Measurements from ENCODE around the gene SLC39A11. TPM values are rescaled to one million over a fixed set of nuclear protein-coding genes. Genes with fewer than 3 reads are reported as not detected.
"Not testable (repeated sequence)": the region's sequence is repeated elsewhere in the genome, so short reads cannot be mapped to it uniquely, and the experiment has no call there.

Gene SLC39A11
- total RNA-seq, 1 donor from 2014 or later = 13.0 TPM

GRCh38 chr17:73000832-73001231 is 91.7 kb downstream of the SLC39A11 start:
- Histone ChIP-seq H3K9me3 (ENCODE audit: control insufficient read depth in 3 of 3, low read length in 3 of 3) (no peaks in the 10 kb centered on the region), H3K27me3 (ENCODE audit: control insufficient read depth in 3 of 3, insufficient read depth in 3 of 3, low read length in 3 of 3) (no peaks in the 10 kb centered on the region), H3K27ac (ENCODE audit: low read depth, low read length) (no peak overlapping the region), H3K4me1 (ENCODE audit: control insufficient read depth in 3 of 3, insufficient read depth in 3 of 3, low read length in 3 of 3) (peaks cover 0 to 5% (median 0%) of the 10 kb centered on the region in 3 donors), H3K9ac (ENCODE audit: low read depth in 1 of 3, low read length in 3 of 3) (no peak overlapping the region), H3K4me3 (ENCODE audit: low read length in 3 of 3) (no peak overlapping the region), H3K36me3 (ENCODE audit: control insufficient read depth in 3 of 3, insufficient read depth in 3 of 3, low read length in 3 of 3) (no peaks in the 10 kb centered on the region)

DNA sequence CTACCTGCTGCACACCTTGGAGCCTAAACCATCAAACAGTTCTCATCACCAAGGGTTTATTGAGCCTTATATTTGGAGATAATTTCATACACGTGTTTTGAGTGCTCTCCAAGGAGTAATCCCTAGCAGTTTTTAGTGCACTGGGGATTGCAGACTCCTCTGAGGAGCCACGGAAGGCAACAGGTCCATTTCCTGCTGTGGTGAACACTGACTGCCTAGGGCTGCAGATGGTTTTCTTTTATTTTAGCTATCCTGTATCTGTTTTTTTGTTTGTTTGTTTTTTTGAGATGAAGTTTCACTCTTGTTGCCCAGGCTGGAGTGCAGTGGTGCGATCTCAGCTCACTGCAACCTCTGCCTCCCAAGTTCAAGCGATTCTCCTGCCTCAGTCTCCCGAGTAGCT is 93.0 kb downstream of the SLC39A11 start:
- not testable (repeated sequence) for H3K4me3 ChIP-seq (ENCODE audit: low read length in 3 of 3); H3K9ac ChIP-seq (ENCODE audit: low read depth in 1 of 3, low read length in 3 of 3); H3K27ac ChIP-seq (ENCODE audit: low read depth, low read length); H3K4me1 ChIP-seq (ENCODE audit: control insufficient read depth in 3 of 3, insufficient read depth in 3 of 3, low read length in 3 of 3); H3K36me3 ChIP-seq (ENCODE audit: control insufficient read depth in 3 of 3, insufficient read depth in 3 of 3, low read length in 3 of 3); H3K9me3 ChIP-seq (ENCODE audit: control insufficient read depth in 3 of 3, low read length in 3 of 3); H3K27me3 ChIP-seq (ENCODE audit: control insufficient read depth in 3 of 3, insufficient read depth in 3 of 3, low read length in 3 of 3)

DNA sequence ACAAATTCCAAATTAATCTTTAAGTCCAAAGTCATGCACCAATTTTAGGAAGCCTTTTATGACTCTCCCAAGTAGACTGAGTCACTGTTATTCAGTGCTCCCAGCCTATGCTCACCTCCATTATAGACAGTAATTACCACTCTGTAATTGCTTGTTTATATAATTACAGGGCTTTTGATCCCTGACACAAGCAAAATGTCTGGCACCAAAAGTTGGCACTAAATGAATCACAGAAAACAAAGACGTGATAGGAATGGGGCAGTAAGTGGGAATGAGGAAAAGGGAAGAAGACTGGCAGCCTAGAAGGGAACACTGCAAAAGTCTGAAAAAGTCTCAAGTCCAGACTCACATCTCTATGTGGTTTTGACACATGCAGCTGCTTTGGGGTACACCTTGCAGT is 94.1 kb downstream of the SLC39A11 start:
- no peak overlapping the region for H3K9ac ChIP-seq (ENCODE audit: low read depth in 1 of 3, low read length in 3 of 3)
- no peak overlapping the region for H3K27ac ChIP-seq (ENCODE audit: low read depth, low read length)

DNA sequence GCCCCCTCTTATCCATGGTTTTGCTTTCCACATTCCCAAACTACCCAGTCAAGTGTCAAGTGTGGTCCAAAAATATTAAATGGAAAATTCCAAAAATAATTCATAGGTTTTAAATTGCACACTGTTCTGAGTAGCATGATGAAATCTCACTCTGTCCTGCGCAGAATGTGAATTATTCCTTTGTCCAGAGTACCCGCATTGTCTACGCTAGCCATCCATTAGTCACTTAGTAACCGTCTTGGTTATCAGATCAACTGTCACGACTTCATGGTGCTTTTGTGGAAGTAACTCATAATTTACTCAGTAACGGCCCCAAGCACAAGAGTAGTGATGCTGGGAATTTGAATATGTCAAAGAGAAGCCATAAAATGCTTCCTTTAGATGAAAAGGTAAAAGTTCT is 94.9 kb downstream of the SLC39A11 start:
- no peaks in the 10 kb centered on the region for H3K9me3 ChIP-seq (ENCODE audit: control insufficient read depth in 3 of 3, low read length in 3 of 3)
- H3K27me3 ChIP-seq (ENCODE audit: control insufficient read depth in 3 of 3, insufficient read depth in 3 of 3, low read length in 3 of 3) = no peaks in the 10 kb centered on the region
- peaks cover 0 to 2% (median 0%) of the 10 kb centered on the region in 3 donors for H3K4me1 ChIP-seq (ENCODE audit: control insufficient read depth in 3 of 3, insufficient read depth in 3 of 3, low read length in 3 of 3)
- no peak overlapping the region for H3K4me3 ChIP-seq (ENCODE audit: low read length in 3 of 3)
- H3K36me3 ChIP-seq (ENCODE audit: control insufficient read depth in 3 of 3, insufficient read depth in 3 of 3, low read length in 3 of 3) = no peaks in the 10 kb centered on the region
- no peak overlapping the region for H3K9ac ChIP-seq (ENCODE audit: low read depth in 1 of 3, low read length in 3 of 3)
- no peak overlapping the region for H3K27ac ChIP-seq (ENCODE audit: low read depth, low read length)

More for the DNA sequence above, 94.1 kb downstream of the SLC39A11 start:
- peaks cover 0 to 5% (median 0%) of the 10 kb centered on the region in 3 donors for H3K4me1 ChIP-seq (ENCODE audit: control insufficient read depth in 3 of 3, insufficient read depth in 3 of 3, low read length in 3 of 3)
- H3K36me3 ChIP-seq (ENCODE audit: control insufficient read depth in 3 of 3, insufficient read depth in 3 of 3, low read length in 3 of 3) = no peaks in the 10 kb centered on the region
- H3K9me3 ChIP-seq (ENCODE audit: control insufficient read depth in 3 of 3, low read length in 3 of 3) = no peaks in the 10 kb centered on the region
- H3K4me3 ChIP-seq (ENCODE audit: low read length in 3 of 3) = no peak overlapping the region
- H3K27me3 ChIP-seq (ENCODE audit: control insufficient read depth in 3 of 3, insufficient read depth in 3 of 3, low read length in 3 of 3) = no peaks in the 10 kb centered on the region

- H3K4me1 ChIP-seq (ENCODE audit: control insufficient read depth in 3 of 3, insufficient read depth in 3 of 3, low read length in 3 of 3) = no peaks in the 10 kb centered on the region
- H3K27ac ChIP-seq (ENCODE audit: low read depth, low read length) = no peak overlapping the region
- no peaks in the 10 kb centered on the region for H3K9me3 ChIP-seq (ENCODE audit: control insufficient read depth in 3 of 3, low read length in 3 of 3)
- H3K9ac ChIP-seq (ENCODE audit: low read depth in 1 of 3, low read length in 3 of 3) = no peak overlapping the region
- no peak overlapping the region for H3K4me3 ChIP-seq (ENCODE audit: low read length in 3 of 3)
- H3K36me3 ChIP-seq (ENCODE audit: control insufficient read depth in 3 of 3, insufficient read depth in 3 of 3, low read length in 3 of 3) = no peaks in the 10 kb centered on the region
- no peaks in the 10 kb centered on the region for H3K27me3 ChIP-seq (ENCODE audit: control insufficient read depth in 3 of 3, insufficient read depth in 3 of 3, low read length in 3 of 3)
Observed at GRCh38 chr17:72996791-72997190, 95.7 kb downstream of the SLC39A11 start.

DNA sequence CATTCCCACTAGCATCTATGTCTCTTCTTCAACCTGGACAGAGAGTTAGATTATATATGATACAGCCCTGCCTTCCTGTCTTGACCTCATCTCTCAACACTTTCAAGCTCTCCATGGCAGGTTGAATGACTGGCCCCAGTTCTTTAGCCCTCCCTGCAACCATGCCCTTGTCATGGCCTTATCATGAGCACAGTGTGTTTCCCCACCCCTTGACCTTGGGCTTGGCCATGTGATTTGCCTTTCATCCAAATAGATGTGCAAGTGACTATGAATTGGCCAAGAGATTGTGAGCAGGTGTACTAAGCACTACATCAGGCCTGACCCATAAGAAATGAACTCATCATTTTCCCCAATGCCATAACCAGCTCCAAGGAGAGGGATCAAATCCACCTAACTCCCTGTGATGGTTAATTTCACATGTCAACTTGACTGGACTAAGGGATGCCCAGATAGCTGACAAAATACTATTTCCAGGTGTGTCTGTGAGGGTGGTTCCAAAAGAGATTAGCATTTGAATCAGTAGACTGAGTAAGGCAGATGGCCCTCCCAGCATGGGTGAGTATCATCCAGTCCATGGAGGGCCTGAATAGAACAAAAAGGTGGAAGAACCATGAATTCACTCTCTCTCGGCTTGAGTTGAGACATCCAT is 97.4 kb downstream of the SLC39A11 start:
- H3K27ac ChIP-seq (ENCODE audit: low read depth, low read length) = no peak overlapping the region
- H3K36me3 ChIP-seq (ENCODE audit: control insufficient read depth in 3 of 3, insufficient read depth in 3 of 3, low read length in 3 of 3) = no peaks in the 10 kb centered on the region
- no peaks in the 10 kb centered on the region for H3K27me3 ChIP-seq (ENCODE audit: control insufficient read depth in 3 of 3, insufficient read depth in 3 of 3, low read length in 3 of 3)
- no peak overlapping the region for H3K4me3 ChIP-seq (ENCODE audit: low read length in 3 of 3)
- H3K9me3 ChIP-seq (ENCODE audit: control insufficient read depth in 3 of 3, low read length in 3 of 3) = no peaks in the 10 kb centered on the region
- H3K4me1 ChIP-seq (ENCODE audit: control insufficient read depth in 3 of 3, insufficient read depth in 3 of 3, low read length in 3 of 3) = no peaks in the 10 kb centered on the region
- no peak overlapping the region for H3K9ac ChIP-seq (ENCODE audit: low read depth in 1 of 3, low read length in 3 of 3)

DNA sequence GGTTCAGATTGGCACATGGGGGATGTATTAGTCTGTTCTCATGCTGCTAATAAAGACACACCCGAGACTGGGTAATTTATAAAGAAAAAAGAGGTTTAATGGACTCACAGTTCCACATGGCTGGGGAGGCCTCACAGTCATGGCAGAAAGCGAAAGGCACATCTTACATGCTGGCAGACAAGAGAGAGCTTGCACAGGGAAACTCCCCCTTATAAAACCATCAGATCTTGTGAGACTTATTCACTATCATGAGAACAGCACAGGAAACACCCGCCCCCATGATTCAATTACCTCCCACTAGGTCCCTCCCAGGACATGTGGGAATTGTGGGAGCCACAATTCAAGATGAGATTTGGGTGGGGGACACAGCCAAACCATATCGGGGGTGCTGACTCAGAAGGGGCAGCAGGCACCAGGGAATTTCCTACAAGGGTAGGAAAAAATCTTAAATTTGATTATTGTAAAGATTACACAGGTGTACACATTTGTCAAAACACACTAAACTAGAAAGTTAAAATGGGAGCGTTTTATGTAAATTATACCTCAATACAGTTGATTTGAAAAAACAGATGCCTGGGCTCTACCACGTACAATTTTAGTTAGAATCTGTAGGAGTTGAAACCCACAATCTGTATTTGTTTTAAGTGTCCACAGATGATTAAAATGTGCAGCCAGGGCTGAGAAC is 99.6 kb downstream of the SLC39A11 start:
- not testable (repeated sequence) for H3K27me3 ChIP-seq (ENCODE audit: control insufficient read depth in 3 of 3, insufficient read depth in 3 of 3, low read length in 3 of 3); H3K36me3 ChIP-seq (ENCODE audit: control insufficient read depth in 3 of 3, insufficient read depth in 3 of 3, low read length in 3 of 3); H3K9ac ChIP-seq (ENCODE audit: low read depth in 1 of 3, low read length in 3 of 3); H3K9me3 ChIP-seq (ENCODE audit: control insufficient read depth in 3 of 3, low read length in 3 of 3); H3K4me3 ChIP-seq (ENCODE audit: low read length in 3 of 3); H3K4me1 ChIP-seq (ENCODE audit: control insufficient read depth in 3 of 3, insufficient read depth in 3 of 3, low read length in 3 of 3); H3K27ac ChIP-seq (ENCODE audit: low read depth, low read length)

- no peak overlapping the region for H3K9ac ChIP-seq (ENCODE audit: low read depth in 1 of 3, low read length in 3 of 3)
- no peak overlapping the region for H3K4me3 ChIP-seq (ENCODE audit: low read length in 3 of 3)
- H3K4me1 ChIP-seq (ENCODE audit: control insufficient read depth in 3 of 3, insufficient read depth in 3 of 3, low read length in 3 of 3) = peaks cover 0 to 2% (median 0%) of the 10 kb centered on the region in 3 donors
- no peaks in the 10 kb centered on the region for H3K9me3 ChIP-seq (ENCODE audit: control insufficient read depth in 3 of 3, low read length in 3 of 3)
- no peaks in the 10 kb centered on the region for H3K27me3 ChIP-seq (ENCODE audit: control insufficient read depth in 3 of 3, insufficient read depth in 3 of 3, low read length in 3 of 3)
- no peak overlapping the region for H3K27ac ChIP-seq (ENCODE audit: low read depth, low read length)
- H3K36me3 ChIP-seq (ENCODE audit: control insufficient read depth in 3 of 3, insufficient read depth in 3 of 3, low read length in 3 of 3) = no peaks in the 10 kb centered on the region
Observed at GRCh38 chr17:72991651-72992050, 100.8 kb downstream of the SLC39A11 start.

DNA sequence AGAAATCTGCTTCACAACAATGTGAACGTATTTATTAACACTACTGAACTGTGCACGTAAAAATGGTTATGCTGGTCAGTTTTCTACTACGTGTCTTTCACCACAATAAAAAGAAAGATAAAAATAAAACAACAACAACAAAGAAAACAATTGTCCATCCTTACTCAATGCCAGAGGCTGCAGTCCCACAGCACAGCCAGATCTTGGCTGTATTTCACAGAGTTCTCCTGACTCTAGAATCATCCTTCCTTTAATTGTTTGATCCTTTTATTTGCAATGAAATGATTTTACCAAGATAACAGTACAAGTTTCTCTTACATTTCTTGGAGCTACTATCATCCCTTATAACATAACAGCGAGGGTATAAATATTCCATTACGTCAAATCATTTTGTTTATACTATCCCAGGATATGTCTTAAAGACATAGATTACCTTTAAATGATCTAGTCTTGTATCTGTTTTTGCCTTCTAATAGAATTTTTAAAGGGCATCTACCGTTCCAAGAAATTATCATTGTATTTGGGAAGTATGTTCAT is 103.3 kb downstream of the SLC39A11 start:
- Histone ChIP-seq H3K9me3 (ENCODE audit: control insufficient read depth in 3 of 3, low read length in 3 of 3) (no peaks in the 10 kb centered on the region), H3K36me3 (ENCODE audit: control insufficient read depth in 3 of 3, insufficient read depth in 3 of 3, low read length in 3 of 3) (no peaks in the 10 kb centered on the region), H3K27ac (ENCODE audit: low read depth, low read length) (no peak overlapping the region), H3K4me3 (ENCODE audit: low read length in 3 of 3) (no peak overlapping the region), H3K27me3 (ENCODE audit: control insufficient read depth in 3 of 3, insufficient read depth in 3 of 3, low read length in 3 of 3) (no peaks in the 10 kb centered on the region), H3K4me1 (ENCODE audit: control insufficient read depth in 3 of 3, insufficient read depth in 3 of 3, low read length in 3 of 3) (peaks cover 0 to 4% (median 2%) of the 10 kb centered on the region in 3 donors), H3K9ac (ENCODE audit: low read depth in 1 of 3, low read length in 3 of 3) (no peak overlapping the region)

- no peaks in the 10 kb centered on the region for H3K36me3 ChIP-seq (ENCODE audit: control insufficient read depth in 3 of 3, insufficient read depth in 3 of 3, low read length in 3 of 3)
- H3K4me1 ChIP-seq (ENCODE audit: control insufficient read depth in 3 of 3, insufficient read depth in 3 of 3, low read length in 3 of 3) = peaks cover 0 to 4% (median 2%) of the 10 kb centered on the region in 3 donors
- no peaks in the 10 kb centered on the region for H3K9me3 ChIP-seq (ENCODE audit: control insufficient read depth in 3 of 3, low read length in 3 of 3)
- no peak overlapping the region for H3K9ac ChIP-seq (ENCODE audit: low read depth in 1 of 3, low read length in 3 of 3)
- H3K27ac ChIP-seq (ENCODE audit: low read depth, low read length) = no peak overlapping the region
- no peak overlapping the region for H3K4me3 ChIP-seq (ENCODE audit: low read length in 3 of 3)
- no peaks in the 10 kb centered on the region for H3K27me3 ChIP-seq (ENCODE audit: control insufficient read depth in 3 of 3, insufficient read depth in 3 of 3, low read length in 3 of 3)
Observed at GRCh38 chr17:72988451-72988850, 104.0 kb downstream of the SLC39A11 start.
